NCI-H146 treated with DMSO at 0.1 percent for 48 hours (cell line): ENCODE data around the gene ZNF687.

Experiments
- DNase-seq: peaks from one replicate; lab custom pipeline; 2025; ENCODE audit not compliant: unreplicated experiment; lab: John Stamatoyannopoulos, UW

ZNF687 gene

DNA sequence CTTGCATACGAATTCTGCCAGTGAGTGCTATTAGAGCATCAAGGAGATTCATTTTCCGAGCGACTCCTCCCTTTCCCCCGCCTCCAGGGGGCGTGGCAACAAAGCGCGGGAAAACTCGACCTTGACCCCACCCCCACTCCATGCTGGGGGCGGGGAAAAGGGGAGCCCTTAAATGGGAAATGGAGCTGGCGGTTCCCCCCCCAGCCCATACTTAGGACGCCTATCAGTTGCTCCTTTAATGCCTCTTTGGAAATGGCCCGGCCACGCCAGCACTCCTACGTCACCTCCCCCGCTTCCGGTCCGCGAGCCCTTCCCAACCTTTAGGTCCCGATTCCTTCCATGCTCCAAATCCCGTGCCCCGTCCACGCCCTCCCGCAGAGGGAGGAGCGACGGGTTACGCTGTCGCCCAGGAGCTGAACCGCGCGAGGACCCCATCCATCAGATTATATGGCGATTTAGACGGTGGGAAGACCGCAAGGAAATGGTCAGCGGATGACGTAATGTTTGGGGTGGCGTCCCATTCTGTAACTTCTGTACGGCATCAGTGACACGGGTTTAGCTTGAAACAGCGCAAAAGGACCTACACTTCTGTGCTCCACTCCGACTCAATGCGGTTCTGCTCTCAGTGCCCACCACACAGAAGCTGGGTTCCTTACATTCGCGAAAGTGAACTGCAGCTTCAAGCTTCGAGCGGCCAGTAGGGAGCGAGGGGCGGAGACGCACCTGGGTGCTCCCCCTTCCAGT, 702 bp upstream of the ZNF687 start:
- DNase-seq: peak; percentile 94

GRCh38 chr1:151282883-151283725, 1.0 kb downstream of the ZNF687 start:
- no peak for DNase-seq

- DNase-seq: no peak
These were observed 2.0 kb downstream of the ZNF687 start for GRCh38 chr1:151284013-151284577.

DNA sequence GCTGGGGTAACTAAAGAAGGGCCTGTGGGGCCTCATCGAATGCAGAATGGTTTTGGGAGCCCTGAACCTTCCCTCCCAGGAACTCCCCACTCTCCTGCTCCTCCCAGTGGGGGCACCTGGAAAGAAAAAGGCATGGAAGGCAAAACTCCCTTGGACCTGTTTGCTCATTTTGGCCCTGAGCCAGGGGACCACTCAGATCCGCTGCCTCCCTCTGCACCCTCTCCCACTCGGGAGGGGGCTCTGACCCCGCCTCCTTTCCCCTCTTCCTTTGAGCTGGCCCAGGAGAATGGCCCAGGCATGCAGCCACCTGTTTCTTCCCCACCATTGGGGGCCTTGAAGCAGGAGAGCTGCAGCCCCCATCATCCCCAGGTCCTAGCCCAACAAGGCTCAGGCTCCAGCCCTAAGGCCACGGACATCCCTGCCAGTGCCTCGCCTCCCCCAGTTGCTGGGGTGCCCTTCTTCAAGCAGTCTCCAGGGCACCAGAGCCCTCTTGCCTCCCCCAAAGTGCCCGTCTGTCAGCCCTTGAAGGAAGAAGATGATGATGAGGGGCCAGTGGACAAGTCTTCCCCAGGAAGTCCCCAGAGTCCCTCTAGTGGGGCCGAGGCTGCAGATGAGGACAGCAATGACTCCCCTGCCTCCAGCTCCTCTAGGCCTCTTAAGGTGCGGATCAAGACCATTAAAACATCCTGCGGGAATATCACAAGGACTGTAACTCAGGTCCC, 4.7 kb downstream of the ZNF687 start:
- DNase-seq: no peak

DNA sequence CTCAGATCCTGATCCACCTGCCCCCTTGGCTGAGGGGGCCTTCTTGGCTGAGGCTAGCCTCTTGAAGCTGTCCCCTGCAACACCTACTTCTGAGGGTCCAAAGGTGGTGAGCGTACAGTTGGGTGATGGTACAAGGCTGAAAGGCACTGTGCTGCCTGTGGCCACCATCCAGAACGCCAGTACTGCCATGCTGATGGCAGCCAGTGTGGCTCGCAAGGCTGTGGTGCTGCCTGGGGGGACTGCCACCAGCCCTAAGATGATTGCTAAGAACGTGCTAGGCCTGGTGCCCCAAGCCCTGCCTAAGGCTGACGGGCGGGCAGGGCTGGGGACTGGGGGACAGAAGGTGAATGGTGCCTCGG, 5.2 kb downstream of the ZNF687 start:
- DNase-seq: no peak

GRCh38 chr1:151287767-151288500, 5.8 kb downstream of the ZNF687 start:
- DNase-seq: no peak

GRCh38 chr1:151288502-151288901, 6.4 kb downstream of the ZNF687 start:
- no peak for DNase-seq

DNA sequence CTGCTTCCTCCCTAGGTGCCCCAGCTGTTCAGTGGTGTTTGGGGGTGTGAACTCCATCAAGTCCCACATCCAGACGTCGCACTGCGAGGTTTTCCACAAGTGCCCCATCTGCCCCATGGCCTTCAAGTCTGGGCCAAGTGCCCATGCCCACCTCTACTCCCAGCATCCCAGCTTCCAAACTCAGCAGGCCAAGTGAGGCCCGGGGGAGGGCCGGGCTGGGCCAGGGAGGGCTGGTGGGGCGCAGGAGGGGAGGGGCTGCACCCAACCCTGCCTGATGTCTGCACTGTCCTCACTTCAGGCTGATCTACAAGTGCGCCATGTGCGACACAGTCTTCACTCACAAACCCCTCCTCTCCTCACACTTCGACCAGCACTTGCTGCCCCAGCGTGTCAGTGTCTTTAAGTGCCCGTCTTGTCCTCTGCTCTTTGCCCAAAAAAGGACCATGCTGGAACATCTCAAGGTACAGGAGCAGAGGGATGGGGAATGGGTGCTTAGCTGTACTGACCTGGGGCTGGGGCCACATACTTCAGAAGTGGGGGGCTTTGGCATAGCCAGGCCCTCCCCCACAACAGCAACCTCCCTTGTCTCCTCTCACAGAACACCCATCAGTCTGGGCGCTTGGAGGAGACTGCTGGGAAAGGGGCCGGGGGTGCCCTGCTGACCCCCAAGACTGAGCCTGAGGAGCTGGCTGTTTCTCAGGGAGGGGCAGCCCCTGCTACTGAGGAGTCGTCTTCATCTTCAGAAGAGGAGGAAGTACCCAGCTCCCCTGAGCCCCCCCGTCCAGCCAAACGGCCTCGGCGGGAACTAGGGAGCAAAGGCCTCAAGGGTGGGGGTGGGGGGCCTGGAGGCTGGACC, 7.2 kb downstream of the ZNF687 start:
- DNase-seq: no peak

DNA sequence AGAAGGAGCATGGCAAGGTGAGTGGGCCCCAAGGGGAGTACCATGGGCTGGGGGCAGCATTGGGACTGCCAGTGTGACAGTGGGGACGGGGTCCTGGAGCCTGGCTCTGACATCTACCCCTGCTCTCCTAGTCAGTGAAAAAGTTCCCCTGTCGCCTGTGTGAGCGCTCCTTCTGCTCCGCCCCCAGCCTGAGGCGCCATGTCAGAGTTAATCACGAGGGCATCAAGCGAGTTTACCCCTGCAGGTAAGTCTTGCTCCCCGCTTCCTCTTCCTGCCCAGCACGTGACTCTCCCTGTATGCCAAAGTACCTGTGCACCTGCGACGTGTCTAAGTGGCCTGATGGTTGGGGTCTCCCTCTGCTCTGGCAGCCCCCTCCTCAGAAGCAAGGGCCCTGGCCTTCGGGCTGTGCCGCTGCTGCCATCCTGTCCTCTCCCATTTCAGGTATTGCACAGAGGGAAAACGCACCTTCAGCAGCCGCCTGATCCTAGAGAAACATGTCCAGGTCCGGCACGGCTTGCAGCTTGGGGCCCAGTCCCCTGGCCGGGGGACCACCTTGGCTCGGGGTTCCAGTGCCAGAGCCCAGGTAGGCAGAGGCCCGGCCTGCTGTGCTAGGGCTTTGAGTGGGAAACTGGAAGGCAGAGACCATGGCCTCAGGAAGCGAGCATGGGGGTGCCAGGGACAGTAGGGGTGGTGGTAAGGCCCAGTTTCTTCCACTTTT, 8.1 kb downstream of the ZNF687 start:
- no peak for DNase-seq

- no peak for DNase-seq
These were observed 8.7 kb downstream of the ZNF687 start for GRCh38 chr1:151290709-151291303.

DNA sequence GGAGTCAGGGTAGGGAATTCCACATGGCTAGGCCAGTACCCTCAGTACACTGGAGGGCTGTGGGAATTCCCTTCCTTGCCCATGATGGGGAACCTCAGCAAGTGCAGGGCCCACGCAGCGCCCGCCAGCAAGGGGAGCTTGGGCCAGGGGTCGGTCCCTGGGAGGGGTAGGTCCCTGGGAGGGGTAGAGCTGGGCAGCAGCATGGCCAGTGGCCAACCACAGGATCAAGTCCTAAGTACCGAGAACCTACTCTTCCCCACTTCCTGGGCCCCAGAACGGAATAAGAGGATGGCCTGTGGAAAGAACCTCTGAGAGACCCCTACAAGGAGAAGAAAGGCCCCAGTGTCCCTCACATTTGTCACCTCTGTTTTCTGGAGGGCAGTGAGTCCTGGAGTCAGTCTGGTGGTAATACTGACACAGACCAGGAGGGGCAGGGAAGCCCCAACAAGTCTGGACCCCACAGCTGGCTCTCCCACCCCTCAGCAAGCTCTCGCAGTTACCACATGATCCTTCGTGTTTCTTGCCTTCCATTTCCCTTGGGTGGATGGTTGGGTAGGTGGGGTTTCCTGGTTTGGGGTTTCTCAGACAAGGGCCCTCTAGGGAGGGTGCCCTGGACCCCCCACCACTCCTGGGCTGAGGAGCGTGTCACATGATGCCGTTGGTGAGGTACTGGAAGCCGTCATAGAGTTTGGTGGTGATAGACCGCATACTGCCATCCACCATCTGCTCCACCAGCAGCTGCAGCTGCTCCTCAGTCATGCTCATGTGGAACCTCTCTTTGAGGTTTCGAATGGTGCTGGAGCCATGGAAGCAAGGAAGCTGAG, 10.3 kb downstream of the ZNF687 start:
- DNase-seq: no peak

- DNase-seq: no peak
These were observed 11.0 kb downstream of the ZNF687 start for GRCh38 chr1:151293093-151293492.

GRCh38 chr1:151294742-151295462, 12.8 kb downstream of the ZNF687 start:
- DNase-seq: no peak

DNA sequence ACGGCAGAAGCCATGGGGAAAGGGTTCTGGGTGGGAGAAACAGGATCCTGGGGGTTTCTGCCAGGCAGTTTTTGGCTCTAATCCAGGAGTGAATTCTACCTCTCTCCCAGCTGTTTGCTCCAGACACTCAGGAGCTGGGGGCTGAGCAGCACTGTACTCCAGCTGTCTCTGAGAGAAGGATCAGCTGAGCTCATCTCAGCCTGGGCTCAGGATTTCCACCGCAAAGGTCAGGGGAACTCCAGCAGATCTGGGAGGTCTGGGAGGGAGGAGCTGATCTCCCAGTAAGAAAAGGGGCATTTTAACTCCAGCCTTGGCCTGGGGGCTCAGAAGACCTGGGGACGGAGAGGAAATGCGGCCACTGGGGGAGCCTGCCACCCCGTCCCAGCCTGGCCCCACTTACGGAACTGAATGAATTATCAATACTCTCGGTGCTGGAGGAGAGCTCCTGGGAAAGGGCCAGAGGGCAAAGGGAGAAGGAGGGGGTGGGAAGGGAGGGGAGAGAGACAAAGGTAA, 27.8 kb downstream of the ZNF687 start:
- DNase-seq: no peak

- DNase-seq: no peak
These were observed 28.9 kb downstream of the ZNF687 start for GRCh38 chr1:151311011-151311410.

DNA sequence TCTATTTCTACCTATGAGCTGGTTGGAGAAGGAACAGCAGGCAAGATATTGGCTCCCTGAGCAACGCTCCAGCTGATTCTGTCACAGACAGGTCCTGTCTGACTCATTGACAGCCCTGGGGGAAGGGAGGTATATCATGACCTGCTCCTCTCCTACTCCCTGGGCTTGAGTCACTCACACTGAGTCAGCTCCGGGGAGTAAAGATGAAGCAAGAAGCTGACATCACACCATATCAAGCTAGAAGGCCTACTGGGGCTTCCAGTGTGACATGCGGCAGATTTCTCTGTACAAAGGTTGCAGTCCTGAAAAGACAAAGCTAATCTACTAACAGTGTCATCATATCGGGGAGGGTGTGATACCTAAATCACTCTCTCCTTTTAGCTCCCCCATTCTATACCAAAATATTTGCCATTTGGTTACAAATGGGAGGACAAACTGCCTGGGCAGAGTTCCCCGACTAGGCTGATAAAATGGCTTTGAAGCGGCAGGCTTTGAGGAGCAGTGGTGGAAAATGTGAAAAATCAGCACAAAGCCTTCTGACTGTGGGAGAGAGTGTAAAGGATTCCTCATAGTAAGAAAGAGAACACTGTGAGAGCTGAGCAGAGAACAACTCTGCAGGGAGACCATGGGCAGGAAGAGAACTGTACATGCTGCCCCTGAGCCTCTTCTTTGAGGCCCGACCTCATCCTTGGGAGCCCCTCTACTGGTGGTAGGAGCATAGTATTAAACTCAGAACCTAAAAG, 29.7 kb downstream of the ZNF687 start:
- DNase-seq: no peak
